GM12878 (cell line): ENCODE data around the gene CEBPG. TPM values are rescaled to one million over a fixed set of nuclear protein-coding genes. Genes with fewer than 3 reads are reported as not detected.

ENCODE experiments used
- ATAC-seq: fragments of 200-7000 bp; cut with Tn5 transposase; 3 replicates; pipeline ENCODE4 v1.9.1; 2020; ENCODE audit warnings: mild to moderate bottlenecking, moderate library complexity
- BruUV-seq: library from RNA; stranded (reverse); fragments of 400-500 nt; replicated peaks from 2 replicates; lab custom pipeline; 2021; lab: Mats Ljungman, UMichigan
- CTCF ChIA-PET: fragments of 300-600 bp; sonication (Branson Sonifier 250); formaldehyde crosslinking; extraction: SDS; loops from one replicate; lab custom pipeline; 2021; ENCODE audit warnings: inconsistent platforms; lab: Yijun Ruan, JAX
- POLR2A ChIA-PET: fragments of 350-600 bp; formaldehyde crosslinking; extraction: SDS; loops from one replicate; lab custom pipeline; 2021; ENCODE audit warnings: inconsistent platforms; lab: Charles Lee
- RAD21 ChIA-PET: fragments of 300-600 bp; sonication (Branson Sonifier 250); formaldehyde crosslinking; loops from one replicate; lab custom pipeline; 2023; ENCODE audit warnings: antibody characterized with exemption; ENCODE audit not compliant: unreplicated experiment; lab: Charles Lee
- SMC1A ChIA-PET: fragments of 300-600 bp; sonication (Branson Sonifier 250); formaldehyde crosslinking; loops from one replicate; lab custom pipeline; 2023; ENCODE audit not compliant: unreplicated experiment, uncharacterized antibody; lab: Charles Lee
- DNase-seq: peaks from one replicate; pipeline ENCODE4 v3.0.0-alpha.2; 2011; ENCODE audit warnings: low read depth, low spot score
- FAIRE-seq: peaks from 3 replicates; lab custom pipeline; 2011; peaks lifted over from hg19 to GRCh38; lab: Jason Lieb, UNC
- H2AFZ ChIP-seq: 2 replicates; pipeline ENCODE4 v1.6.0; 2011; ENCODE audit warnings: low read depth, low read length, control low read depth; ENCODE audit not compliant: control insufficient read depth
- H3K27ac ChIP-seq: 2 replicates; pipeline ENCODE4 v1.5.1; 2011; ENCODE audit warnings: control low read depth; ENCODE audit not compliant: control insufficient read depth, insufficient read depth
- H3K27me3 ChIP-seq, 2 experiments: replicated peaks in 1 of 2; 2 replicates each; pipeline versions ENCODE4 v1.6.0 to v1.6.1; 2011; ENCODE audit warnings: low read length in 1 of 2; ENCODE audit not compliant: control insufficient read depth in 2 of 2, insufficient read depth in 2 of 2
- H3K36me3 ChIP-seq, 2 experiments: 2 replicates each; pipeline ENCODE4 v1.5.1; 2011; ENCODE audit warnings: low read length in 1 of 2; ENCODE audit not compliant: control insufficient read depth in 2 of 2, insufficient read depth in 2 of 2
- H3K4me1 ChIP-seq: 2 replicates; pipeline ENCODE4 v1.6.1; 2011; ENCODE audit warnings: mild to moderate bottlenecking, low read length, moderate library complexity, mixed read lengths; ENCODE audit not compliant: control insufficient read depth, insufficient read depth
- H3K4me2 ChIP-seq: 2 replicates; pipeline ENCODE4 v1.6.0; 2011; ENCODE audit warnings: control low read depth; ENCODE audit not compliant: control insufficient read depth, insufficient read depth
- H3K4me3 ChIP-seq: fragments of 200-600 bp; sonication (generic); 2 replicates; pipeline ENCODE4 v1.5.1; 2016
- H3K79me2 ChIP-seq: 2 replicates; pipeline ENCODE4 v1.6.0; 2011; ENCODE audit warnings: low read length; ENCODE audit not compliant: control insufficient read depth, insufficient read depth
- H3K9ac ChIP-seq: 2 replicates; pipeline ENCODE4 v1.8.0; 2011; ENCODE audit warnings: low read length, control low read depth, mixed read lengths; ENCODE audit not compliant: control insufficient read depth, insufficient read depth
- H3K9me3 ChIP-seq: replicated peaks from 3 replicates; pipeline ENCODE4 v1.5.1; 2011; ENCODE audit warnings: mild to moderate bottlenecking, low read length; ENCODE audit not compliant: control insufficient read depth, insufficient read depth
- H4K20me1 ChIP-seq: 2 replicates; pipeline ENCODE4 v1.6.0; 2011; ENCODE audit not compliant: control insufficient read depth, insufficient read depth
- CBX3 ChIP-seq: fragments of 200-600 bp; sonication (generic); IDR thresholded peaks from 2 replicates; pipeline ENCODE4 v1.6.1; 2016; ENCODE audit warnings: low read depth, borderline replicate concordance
- EGR1 ChIP-seq, 2 experiments: IDR thresholded peaks; 1 replicate in 1 of 2; 2 replicates in 1 of 2; pipeline ENCODE4 v1.6.1; 2011 to 2012; ENCODE audit warnings: low read depth in 2 of 2, low read length in 2 of 2, borderline replicate concordance in 1 of 2, mild to moderate bottlenecking in 1 of 2, moderate library complexity in 1 of 2
- IRF4 ChIP-seq: IDR thresholded peaks from 2 replicates; pipeline ENCODE4 v1.6.1; 2011; ENCODE audit warnings: low read depth, low read length
- TARDBP ChIP-seq: IDR thresholded peaks from 2 replicates; pipeline ENCODE4 v1.6.1; 2016; ENCODE audit warnings: borderline replicate concordance
- WGBS: methylation state at CpG from one replicate; pipeline ENCODE4 v1.1.6; 2016; ENCODE audit warnings: low lambda C conversion rate; ENCODE audit not compliant: insufficient replicate concordance, insufficient coverage; ENCODE audit errors: missing lambda C conversion rate; 5-methylcytosine and 5-hydroxymethylcytosine counted together
- in situ Hi-C: fragments of 300-500 bp; cut with MboI; formaldehyde crosslinking; loops from 9 replicates; pipeline ENCODE4 v1.14.3; 2018; ENCODE audit warnings: mixed read lengths
- intact Hi-C: fragments of 100-400 bp; cut with micrococcal nuclease; formaldehyde crosslinking; loops from one replicate; pipeline ENCODE4 v1.14.2; 2022; ENCODE audit not compliant: unreplicated experiment
- polyA plus RNA-seq, 11 experiments: library from polyadenylated mRNA; depleted of rRNA in 4 of 11; unstranded in 6 of 11; stranded (reverse) in 5 of 11; fragments of >200 nt; fragmentation: Nextera tagmentation in 4 of 11; fragmentation: Illumina TruSeq in 1 of 11; extraction: Ambion mirVana in 4 of 11; extraction: Trizol in 1 of 11; gene quantifications; 1 replicate in 1 of 11; 2 replicates in 10 of 11; pipeline versions ENCODE4 v1.2.1 to v1.2.3, GENCODE V29; 2011 to 2016; ENCODE audit warnings: inconsistent platforms in 2 of 11, missing spikeins in 2 of 11, low read depth in 1 of 11
- total RNA-seq, 4 experiments: library from RNA; depleted of rRNA in 3 of 4; stranded (reverse); fragments of >200 nt in 3 of 4; fragmentation: Illumina TruSeq in 1 of 4; extraction: Trizol in 1 of 4; gene quantifications; 2 replicates each; pipeline versions ENCODE4 v1.2.1 to v1.2.3, GENCODE V29; 2013 to 2021
- TF ChIP-seq, protein P1 (sequence below): fragments of 450-650 bp; IDR thresholded peaks from 2 replicates; pipeline ENCODE4 v1.6.1; 2017; ENCODE audit warnings: low read depth, mild to moderate bottlenecking, moderate library complexity

The CEBPG gene
- total and polyA plus RNA-seq, 10 of the 15 experiments (the other 5 are each of a cell fraction or from before 2014, with no cell fraction given), result 5.2 to 22.4 (median 20.0) TPM

DNA sequence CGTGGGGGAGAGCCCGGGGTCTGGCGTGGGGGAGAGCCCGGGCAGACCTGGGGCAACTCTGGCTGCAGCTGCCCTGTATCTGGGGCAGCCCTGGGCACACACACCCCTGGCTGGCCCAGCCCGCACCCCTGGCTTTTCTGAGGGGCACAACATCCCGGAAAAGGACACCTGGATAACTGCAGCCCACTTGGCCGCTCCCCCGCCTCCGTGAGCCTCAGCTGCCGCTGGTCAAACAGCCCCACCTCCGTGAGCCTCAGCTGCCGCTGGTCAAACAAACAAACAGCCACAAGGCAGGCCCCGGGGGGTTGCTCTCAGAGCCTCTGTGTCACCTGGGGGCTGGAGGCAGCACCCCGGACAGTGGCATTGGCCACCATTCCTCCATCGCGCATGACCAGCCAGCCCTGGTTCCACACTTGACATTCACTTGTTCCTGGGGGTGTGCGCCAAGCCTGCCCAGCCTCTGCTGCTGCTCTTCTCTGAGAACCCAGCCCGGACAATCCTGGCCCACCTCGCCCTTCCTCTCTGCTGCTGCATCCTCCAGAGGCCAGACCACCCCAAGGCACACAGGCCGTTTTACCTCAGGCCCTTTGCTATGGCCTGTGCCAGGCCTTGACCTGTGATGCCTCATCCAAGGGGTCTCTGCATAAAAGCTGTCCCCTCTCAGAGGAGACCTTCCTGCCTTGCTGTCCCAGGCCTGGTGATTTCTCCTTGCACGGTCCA, 19.9 kb downstream of the CEBPG start:
- ChIA-PET SMC1A (no interaction called here), CTCF (no interaction called here)
- Histone ChIP-seq H3K4me2 (no peak overlapping the region), H3K9ac (no peak overlapping the region), H3K36me3 (no peaks in the 10 kb centered on the region), H3K4me3 (no peak overlapping the region)
- FAIRE-seq (no peak), DNase-seq (no peak)
- WGBS, result 76% methylated on average over 17 of the region's 21 CpGs
- intact Hi-C loops, result no loop called here
- TF ChIP-seq, protein P1, sequence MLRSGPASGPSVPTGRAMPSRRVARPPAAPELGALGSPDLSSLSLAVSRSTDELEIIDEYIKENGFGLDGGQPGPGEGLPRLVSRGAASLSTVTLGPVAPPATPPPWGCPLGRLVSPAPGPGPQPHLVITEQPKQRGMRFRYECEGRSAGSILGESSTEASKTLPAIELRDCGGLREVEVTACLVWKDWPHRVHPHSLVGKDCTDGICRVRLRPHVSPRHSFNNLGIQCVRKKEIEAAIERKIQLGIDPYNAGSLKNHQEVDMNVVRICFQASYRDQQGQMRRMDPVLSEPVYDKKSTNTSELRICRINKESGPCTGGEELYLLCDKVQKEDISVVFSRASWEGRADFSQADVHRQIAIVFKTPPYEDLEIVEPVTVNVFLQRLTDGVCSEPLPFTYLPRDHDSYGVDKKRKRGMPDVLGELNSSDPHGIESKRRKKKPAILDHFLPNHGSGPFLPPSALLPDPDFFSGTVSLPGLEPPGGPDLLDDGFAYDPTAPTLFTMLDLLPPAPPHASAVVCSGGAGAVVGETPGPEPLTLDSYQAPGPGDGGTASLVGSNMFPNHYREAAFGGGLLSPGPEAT, result no peak
- TF ChIP-seq EGR1 (IDR thresholded peaks at IDR 0.05; ENCODE audit: borderline replicate concordance in 1 of 2, low read depth in 2 of 2, low read length in 2 of 2), result no peak
- TF ChIP-seq CBX3, result no peak
- TF ChIP-seq IRF4, result no peak
- no peak for TF ChIP-seq TARDBP
- TF ChIP-seq, all 136 proteins: peak for 0
- H4K20me1 ChIP-seq, result no peaks in the 10 kb centered on the region
- no peaks in the 10 kb centered on the region for H3K4me1 ChIP-seq
- no peak overlapping the region for H3K27ac ChIP-seq
- BruUV-seq, result no TSS peak
- in situ Hi-C loops, result no loop called here
- H3K9me3 ChIP-seq, result no peaks in the 10 kb centered on the region
- no peak overlapping the region for H2AFZ ChIP-seq
- ATAC-seq, result no peak
- POLR2A ChIA-PET, result no interaction called here
- RAD21 ChIA-PET, result no interaction called here
- H3K27me3 ChIP-seq, result no peaks in the 10 kb centered on the region
- no peaks in the 10 kb centered on the region for H3K79me2 ChIP-seq
